Endothelial cell of umbilical vein (primary cell): ENCODE results near the gene DUS1L. TPM values are rescaled to one million over a fixed set of nuclear protein-coding genes. Genes with fewer than 3 reads are reported as not detected.

Experiments used
- BruUV-seq: library from RNA; stranded (reverse); fragments of 400-500 nt; replicated peaks from 2 replicates; lab custom pipeline; 2021; lab: Mats Ljungman, UMichigan
- CTCF ChIA-PET: fragments of 300-600, 350-600 bp; sonication (Branson Sonifier 250); formaldehyde crosslinking; loops from one replicate; lab custom pipeline; 2021; ENCODE audit warnings: antibody characterized with exemption, inconsistent platforms; lab: Charles Lee
- POLR2A ChIA-PET: fragments of 300-600, 350-600 bp; sonication (Branson Sonifier 250); formaldehyde crosslinking; loops from one replicate; lab custom pipeline; 2021; ENCODE audit warnings: antibody characterized with exemption, inconsistent platforms; lab: Charles Lee
- DNase-seq: peaks from one replicate; pipeline ENCODE4 v3.0.0-alpha.2; 2011; ENCODE audit warnings: low read depth, low spot score
- FAIRE-seq: peaks from 2 replicates; lab custom pipeline; 2011; peaks lifted over from hg19 to GRCh38; lab: Jason Lieb, UNC
- H2AFZ ChIP-seq: 2 replicates; pipeline ENCODE4 v1.6.0; 2012; ENCODE audit warnings: low read depth, low read length, control low read depth, inconsistent platforms
- H3K27ac ChIP-seq: 2 replicates; pipeline ENCODE4 v1.5.1; 2011; ENCODE audit warnings: low read depth, mild to moderate bottlenecking, control low read depth, low read length, moderate library complexity; ENCODE audit not compliant: insufficient read depth
- H3K27me3 ChIP-seq, 2 experiments: 2 replicates each; pipeline versions ENCODE4 v1.6.0 to v1.6.1; 2011; ENCODE audit warnings: low read length in 2 of 2, mixed read lengths in 1 of 2; ENCODE audit not compliant: control insufficient read depth in 2 of 2, insufficient read depth in 2 of 2
- H3K36me3 ChIP-seq, 2 experiments: 2 replicates in 1 of 2; 3 replicates in 1 of 2; pipeline ENCODE4 v1.5.1; 2011; ENCODE audit warnings: low read length in 2 of 2, mild to moderate bottlenecking in 1 of 2, moderate library complexity in 1 of 2; ENCODE audit not compliant: control insufficient read depth in 2 of 2, insufficient read depth in 2 of 2; ENCODE audit errors: extremely low read depth in 1 of 2
- H3K4me1 ChIP-seq: 3 replicates; pipeline ENCODE4 v1.5.1; 2011; ENCODE audit warnings: mild to moderate bottlenecking, low read length; ENCODE audit not compliant: control insufficient read depth, insufficient read depth; ENCODE audit errors: extremely low read depth
- H3K4me2 ChIP-seq: 2 replicates; pipeline ENCODE4 v1.6.1; 2011; ENCODE audit warnings: low read length, control low read depth, mixed read lengths; ENCODE audit not compliant: insufficient read depth
- H3K4me3 ChIP-seq, 3 experiments: fragments of 200-600 bp in 1 of 3; sonication (generic), shearing (Covaris generic) in 1 of 3; replicated peaks in 1 of 3; 2 replicates each; pipeline ENCODE4 v1.5.1; 2011 to 2016; ENCODE audit warnings: control low read depth in 3 of 3, low read length in 3 of 3, mild to moderate bottlenecking in 2 of 3, inconsistent platforms in 1 of 3, low read depth in 1 of 3, moderate library complexity in 1 of 3; ENCODE audit not compliant: insufficient read depth in 1 of 3
- H3K79me2 ChIP-seq: 2 replicates; pipeline ENCODE4 v1.6.0; 2012; ENCODE audit warnings: low read length, inconsistent platforms; ENCODE audit not compliant: control insufficient read depth, insufficient read depth
- H3K9ac ChIP-seq: replicated peaks from 2 replicates; pipeline ENCODE3; 2011; ENCODE audit warnings: low read length, control low read depth; ENCODE audit not compliant: insufficient read depth; ENCODE audit errors: extremely low read depth
- H3K9me1 ChIP-seq: replicated peaks from 3 replicates; pipeline ENCODE4 v1.6.0; 2011; ENCODE audit warnings: mild to moderate bottlenecking, low read length; ENCODE audit not compliant: control insufficient read depth, insufficient read depth; ENCODE audit errors: extremely low read depth
- H3K9me3 ChIP-seq: replicated peaks from 2 replicates; pipeline ENCODE4 v1.5.1; 2012; ENCODE audit warnings: low read length, inconsistent platforms; ENCODE audit not compliant: control insufficient read depth, insufficient read depth
- H4K20me1 ChIP-seq: replicated peaks from 2 replicates; pipeline ENCODE3; 2011; ENCODE audit warnings: mild to moderate bottlenecking, low read length; ENCODE audit not compliant: control insufficient read depth, insufficient read depth; ENCODE audit errors: extremely low read depth
- EZH2 ChIP-seq: IDR thresholded peaks from 2 replicates; pipeline ENCODE4 v1.6.1; 2012; ENCODE audit warnings: borderline replicate concordance, low read depth, mild to moderate bottlenecking, moderate library complexity, low read length, inconsistent platforms; ENCODE audit not compliant: severe bottlenecking
- FOS ChIP-seq: IDR thresholded peaks from 2 replicates; pipeline ENCODE4 v1.6.1; 2011; ENCODE audit warnings: mild to moderate bottlenecking, low read length, moderate library complexity, borderline replicate concordance; ENCODE audit not compliant: insufficient read depth
- GATA2 ChIP-seq: IDR thresholded peaks from 2 replicates; pipeline ENCODE4 v1.7.0; 2011; ENCODE audit warnings: low read depth, mild to moderate bottlenecking, moderate library complexity, mixed read lengths, low read length; ENCODE audit not compliant: insufficient read length, insufficient read depth
- JUN ChIP-seq: IDR thresholded peaks from 2 replicates; pipeline ENCODE4 v1.6.1; 2011; ENCODE audit warnings: borderline replicate concordance, low read depth; ENCODE audit not compliant: insufficient read length, insufficient read depth
- MAX ChIP-seq: IDR thresholded peaks from 2 replicates; pipeline ENCODE4 v1.6.1; 2011; ENCODE audit not compliant: insufficient read depth, insufficient read length
- MYC ChIP-seq: IDR thresholded peaks from one replicate; pipeline ENCODE4 v1.6.1; 2011; ENCODE audit warnings: mild to moderate bottlenecking, low read depth, low read length
- POLR2A ChIP-seq: IDR thresholded peaks from 2 replicates; pipeline ENCODE4 v1.6.1; 2012; ENCODE audit warnings: low read depth, mild to moderate bottlenecking, control low read depth, low read length
- POLR2AphosphoS5 ChIP-seq: IDR thresholded peaks from 2 replicates; pipeline ENCODE4 v1.6.1; 2012; ENCODE audit warnings: low read depth, mild to moderate bottlenecking, control low read depth, low read length, moderate library complexity; ENCODE audit not compliant: insufficient read depth
- dilution Hi-C: fragments of 300-500 bp; cut with MboI; formaldehyde crosslinking; loops from one replicate; pipeline ENCODE4 v1.15.0; 2019; ENCODE audit warnings: low sequenced_read_pairs; ENCODE audit not compliant: extremely low pct_ligation_motif_present
- intact Hi-C: fragments of 100-400 bp; cut with micrococcal nuclease; formaldehyde crosslinking; loops from one replicate; pipeline ENCODE4 v1.10.0; 2022
- polyA plus RNA-seq, 4 experiments: library from polyadenylated mRNA; depleted of rRNA in 3 of 4; stranded (reverse) in 3 of 4; unstranded in 1 of 4; fragments of >200 nt; gene quantifications; 2 replicates each; pipeline versions ENCODE4 v1.2.1 to v1.2.3, GENCODE V29; 2011 to 2012; ENCODE audit warnings: missing spikeins in 1 of 4
- total RNA-seq: library from RNA; stranded (reverse); gene quantifications from 2 replicates; pipeline ENCODE4 v1.2.3, GENCODE V29; 2021
- TF ChIP-seq, protein P1 (sequence below), 2 donors: IDR thresholded peaks; 1 replicate in 1 of 2; 2 replicates in 1 of 2; pipeline ENCODE4 v1.5.1; 2011; ENCODE audit warnings: low read length in 2 of 2, mild to moderate bottlenecking in 2 of 2, moderate library complexity in 2 of 2, control low read depth in 1 of 2, inconsistent platforms in 1 of 2, low read depth in 1 of 2; ENCODE audit not compliant: insufficient read depth in 1 of 2; ENCODE audit errors: extremely low read depth in 1 of 2

DUS1L gene
- total and polyA plus RNA-seq, 2 donors (not counting 3 experiments of a cell fraction or from before 2014, with no cell fraction given): 60.1 to 92.9 TPM

DNA sequence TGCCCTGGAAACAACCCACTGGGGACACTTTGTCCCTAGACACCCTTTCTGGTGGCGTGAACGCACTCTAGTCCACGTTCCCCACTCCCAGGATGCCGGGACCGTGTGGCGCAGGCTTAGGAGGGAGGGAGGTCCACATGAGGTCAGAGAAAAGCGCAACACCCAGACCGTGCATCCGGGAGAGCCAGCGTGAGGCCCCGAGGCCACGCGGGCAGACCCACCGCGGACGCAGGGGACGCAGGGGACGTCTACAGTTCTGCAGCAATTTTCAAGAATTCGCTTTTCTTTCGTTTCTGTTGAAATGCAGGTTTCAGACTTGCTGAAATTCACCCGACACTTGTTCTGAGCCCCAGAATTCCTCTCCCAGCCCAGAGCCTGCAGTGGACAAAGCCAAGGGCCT lies 18.7 kb downstream of the DUS1L start:
- no peaks in the 10 kb centered on the region for H4K20me1 ChIP-seq
- DNase-seq (no peak), FAIRE-seq (no peak)
- H3K27ac ChIP-seq: no peak overlapping the region
- TF ChIP-seq EZH2 (no peak), POLR2AphosphoS5 (no peak)
- H3K9me3 ChIP-seq: no peaks in the 10 kb centered on the region
- no peaks in the 10 kb centered on the region for H3K9me1 ChIP-seq
- no TSS peak for BruUV-seq
- peaks cover 6% of the 10 kb centered on the region for H3K4me1 ChIP-seq
- intact Hi-C loops (no loop called here), dilution Hi-C loops (no loop called here)
- no peaks in the 10 kb centered on the region for H3K79me2 ChIP-seq
- ChIA-PET POLR2A (no interaction called here), CTCF (no interaction called here)
- H3K27me3 ChIP-seq: no peaks in the 10 kb centered on the region
- peaks cover 0 to 7% of the 10 kb centered on the region in 2 experiments for H3K36me3 ChIP-seq
- no peak overlapping the region for H3K9ac ChIP-seq
- H3K4me2 ChIP-seq: no peak overlapping the region
- no peak overlapping the region for H2AFZ ChIP-seq
- H3K4me3 ChIP-seq: no peak overlapping the region

DNA sequence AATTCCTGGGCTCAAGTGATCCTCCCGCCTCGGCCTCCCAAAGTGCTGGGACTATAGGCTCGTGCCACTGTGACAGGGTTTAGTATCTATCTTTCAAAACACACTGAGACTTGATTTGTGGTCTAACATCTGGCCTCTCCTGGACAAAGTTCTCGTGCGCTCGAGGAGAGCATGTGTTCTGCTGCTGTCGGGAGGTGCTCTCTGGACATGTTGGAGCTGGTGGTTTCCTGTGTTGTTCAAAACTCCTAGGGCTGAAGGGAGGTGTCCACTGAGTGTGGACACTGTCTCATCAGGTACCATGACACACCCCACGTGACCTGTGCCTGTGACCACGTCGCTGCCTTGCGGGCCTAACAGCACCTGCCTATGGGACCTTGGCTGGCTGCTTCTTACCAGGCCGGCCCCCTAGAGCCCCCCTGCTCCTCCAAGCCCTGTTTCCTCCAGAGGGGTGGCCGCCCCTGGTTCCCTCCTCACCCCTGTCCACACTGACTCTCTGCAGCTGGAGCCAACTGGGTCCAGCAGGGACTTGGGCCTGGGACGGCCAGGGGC lies 19.6 kb downstream of the DUS1L start:
- ChIA-PET CTCF (no interaction called here), POLR2A (no interaction called here)
- dilution Hi-C loops: no loop called here
- no peak overlapping the region for H3K27ac ChIP-seq
- H3K4me3 ChIP-seq: no peak overlapping the region
- no peaks in the 10 kb centered on the region for H3K79me2 ChIP-seq
- no peaks in the 10 kb centered on the region for H3K9me3 ChIP-seq
- H3K9me1 ChIP-seq: no peaks in the 10 kb centered on the region
- H3K36me3 ChIP-seq: peaks cover 0 to 7% of the 10 kb centered on the region in 2 experiments
- DNase-seq (no peak), FAIRE-seq (no peak)
- H2AFZ ChIP-seq: no peak overlapping the region
- H3K4me2 ChIP-seq: no peak overlapping the region
- BruUV-seq: no TSS peak
- peaks cover 6% of the 10 kb centered on the region for H3K4me1 ChIP-seq
- intact Hi-C loops: no loop called here
- H3K9ac ChIP-seq: no peak overlapping the region
- H4K20me1 ChIP-seq: no peaks in the 10 kb centered on the region
- no peaks in the 10 kb centered on the region for H3K27me3 ChIP-seq
- no peak for TF ChIP-seq MAX
- TF ChIP-seq POLR2A: no peak
- TF ChIP-seq GATA2: no peak
- no peak for TF ChIP-seq EZH2
- TF ChIP-seq, protein P1, sequence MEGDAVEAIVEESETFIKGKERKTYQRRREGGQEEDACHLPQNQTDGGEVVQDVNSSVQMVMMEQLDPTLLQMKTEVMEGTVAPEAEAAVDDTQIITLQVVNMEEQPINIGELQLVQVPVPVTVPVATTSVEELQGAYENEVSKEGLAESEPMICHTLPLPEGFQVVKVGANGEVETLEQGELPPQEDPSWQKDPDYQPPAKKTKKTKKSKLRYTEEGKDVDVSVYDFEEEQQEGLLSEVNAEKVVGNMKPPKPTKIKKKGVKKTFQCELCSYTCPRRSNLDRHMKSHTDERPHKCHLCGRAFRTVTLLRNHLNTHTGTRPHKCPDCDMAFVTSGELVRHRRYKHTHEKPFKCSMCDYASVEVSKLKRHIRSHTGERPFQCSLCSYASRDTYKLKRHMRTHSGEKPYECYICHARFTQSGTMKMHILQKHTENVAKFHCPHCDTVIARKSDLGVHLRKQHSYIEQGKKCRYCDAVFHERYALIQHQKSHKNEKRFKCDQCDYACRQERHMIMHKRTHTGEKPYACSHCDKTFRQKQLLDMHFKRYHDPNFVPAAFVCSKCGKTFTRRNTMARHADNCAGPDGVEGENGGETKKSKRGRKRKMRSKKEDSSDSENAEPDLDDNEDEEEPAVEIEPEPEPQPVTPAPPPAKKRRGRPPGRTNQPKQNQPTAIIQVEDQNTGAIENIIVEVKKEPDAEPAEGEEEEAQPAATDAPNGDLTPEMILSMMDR (IDR thresholded peaks at IDR 0.05; ENCODE audit: extremely low read depth in 1 of 2, insufficient read depth in 1 of 2, low read depth in 1 of 2, low read length in 2 of 2): no peak
- TF ChIP-seq MYC: no peak
- TF ChIP-seq JUN: no peak
- no peak for TF ChIP-seq FOS
- TF ChIP-seq POLR2AphosphoS5: no peak
